HG02588 (cell line): ENCODE measurements around the gene CDC123.
"Not testable (repeated sequence)": the region's sequence is repeated elsewhere in the genome, so short reads cannot be mapped to it uniquely, and the experiment has no call there.

Source experiments
- ATAC-seq: cut with Tn5 transposase; IDR thresholded peaks from one replicate; pipeline ENCODE4 v1.9.1; 2021; ENCODE audit warnings: mild to moderate bottlenecking, moderate library complexity; ENCODE audit not compliant: unreplicated experiment

Gene CDC123

DNA sequence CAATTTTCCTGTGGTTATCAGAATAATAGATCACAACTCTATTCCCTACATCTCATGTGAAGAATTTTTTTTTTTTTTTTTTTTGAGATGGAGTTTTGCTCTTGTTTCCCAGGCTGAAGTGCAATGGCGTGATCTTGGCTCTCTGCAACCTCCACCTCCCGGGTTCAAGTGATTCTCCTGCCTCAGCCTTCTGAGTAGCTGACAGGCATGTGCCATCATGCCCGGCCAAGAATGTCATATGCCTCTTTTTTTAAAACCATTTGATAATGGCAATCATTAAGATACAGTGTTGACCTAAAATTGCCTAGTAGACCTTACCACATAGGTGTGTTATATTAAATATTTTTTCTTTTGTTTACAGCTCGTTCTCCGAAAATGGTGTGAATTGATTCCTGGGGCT is 38.7 kb downstream of the CDC123 start:
- ATAC-seq, result not testable (repeated sequence)

DNA sequence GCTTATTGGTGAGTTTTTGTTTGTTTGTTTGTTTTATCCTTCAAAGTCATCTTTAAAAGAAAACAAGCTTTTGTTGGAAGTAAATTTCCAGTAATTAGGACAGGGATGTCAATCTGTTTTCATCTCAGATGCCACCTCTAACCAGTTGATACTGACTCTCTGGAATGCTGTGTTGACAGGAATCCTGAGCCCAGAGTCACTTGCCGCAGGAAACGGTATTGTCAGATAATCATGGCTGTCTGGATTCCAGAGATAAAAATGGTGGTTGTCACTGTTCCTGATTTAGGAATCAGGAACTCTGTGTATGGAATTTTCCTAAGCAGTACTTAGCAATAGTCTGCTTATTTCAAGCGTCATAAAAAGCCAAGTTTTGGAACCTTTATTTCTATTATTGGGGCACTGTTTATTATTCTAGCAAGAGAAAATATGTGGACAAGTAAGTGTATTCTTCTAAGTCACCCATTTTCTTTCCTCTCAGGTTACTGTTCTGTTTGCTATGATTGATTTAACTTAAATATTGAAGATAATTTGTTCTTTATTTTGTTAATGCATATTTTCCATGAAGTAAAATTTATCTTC is 39.2 kb downstream of the CDC123 start:
- ATAC-seq, result no peak

DNA sequence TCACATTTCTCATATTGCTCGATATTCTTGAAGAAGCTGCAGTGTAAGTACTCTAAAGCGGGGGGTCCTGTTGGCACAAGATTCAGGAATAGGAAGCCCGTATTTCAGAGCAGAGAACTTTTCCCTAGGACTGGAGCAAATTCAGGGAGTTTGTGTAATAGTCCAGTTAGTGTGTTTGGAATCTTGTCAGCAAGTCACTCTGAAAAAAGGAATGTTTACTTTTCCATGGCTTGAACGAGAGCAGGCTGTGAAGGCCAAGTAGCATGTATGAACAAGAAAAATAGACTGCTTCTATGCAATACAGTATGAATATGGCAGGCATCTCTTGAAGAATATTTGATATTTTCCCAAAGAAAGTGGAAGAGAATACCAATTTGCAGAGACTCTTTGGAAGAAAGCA is 39.8 kb downstream of the CDC123 start:
- no peak for ATAC-seq

DNA sequence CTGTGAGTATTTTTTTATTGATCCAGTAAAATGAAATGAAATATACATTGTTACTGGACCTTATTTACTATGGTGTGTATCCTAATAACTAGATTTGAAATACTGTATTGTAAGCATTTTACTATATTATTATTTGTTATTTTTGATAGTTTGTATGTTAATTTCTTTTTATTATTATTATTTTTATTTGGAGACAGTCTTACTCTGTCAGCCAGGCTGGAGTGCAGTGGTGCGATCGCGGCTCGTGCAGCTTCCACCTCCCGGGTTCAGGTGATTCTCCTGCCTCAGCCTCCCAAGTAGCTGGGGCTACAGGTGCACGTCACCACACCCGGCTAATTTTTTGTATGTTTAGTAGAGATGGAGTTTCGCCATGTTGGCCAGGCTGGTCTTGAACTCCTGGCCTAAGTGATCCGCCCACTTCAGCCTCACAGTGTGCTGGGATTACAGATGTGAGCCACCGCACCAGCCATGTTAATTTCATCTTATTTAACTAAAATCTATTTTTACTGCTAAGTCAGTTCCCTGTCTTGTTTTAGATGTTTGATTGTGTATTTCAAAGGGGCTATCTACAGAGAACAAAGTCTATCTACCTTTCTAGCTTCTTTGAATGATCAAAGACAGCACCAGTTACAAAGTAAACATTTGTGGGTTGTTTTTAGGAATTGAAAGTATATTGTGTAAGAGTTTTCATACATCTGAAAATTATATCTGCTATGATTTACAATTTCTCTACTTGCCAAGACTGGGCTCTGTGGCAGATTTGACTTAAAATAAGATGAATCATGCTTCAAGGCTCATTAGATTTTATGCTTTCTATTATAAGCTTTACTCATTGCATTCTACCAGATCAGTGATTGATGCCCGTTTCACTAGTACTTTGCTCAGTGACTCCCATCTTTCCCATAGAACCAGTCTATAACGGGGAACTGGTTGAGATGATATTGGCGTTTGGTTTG is 41.6 kb downstream of the CDC123 start:
- no peak for ATAC-seq

DNA sequence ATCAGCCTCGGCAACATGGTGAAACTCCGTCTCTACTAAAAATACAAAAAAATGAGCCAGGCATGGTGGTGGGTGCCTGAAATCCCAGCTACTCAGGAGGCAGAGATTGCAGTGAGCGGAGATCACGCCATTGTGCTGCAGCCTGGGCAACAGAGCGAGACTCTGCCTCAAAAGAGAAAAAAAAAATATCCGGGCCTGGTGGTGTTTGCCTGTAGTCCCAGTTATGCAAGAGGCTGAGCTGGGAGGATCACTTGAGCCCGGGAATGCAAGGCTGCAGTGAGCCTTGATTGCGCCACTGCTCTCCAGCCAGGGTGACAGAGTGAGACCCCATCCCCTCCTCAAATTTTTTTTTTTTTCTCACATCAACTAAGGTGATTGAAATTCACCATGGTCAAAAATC is 42.8 kb downstream of the CDC123 start:
- no peak for ATAC-seq

DNA sequence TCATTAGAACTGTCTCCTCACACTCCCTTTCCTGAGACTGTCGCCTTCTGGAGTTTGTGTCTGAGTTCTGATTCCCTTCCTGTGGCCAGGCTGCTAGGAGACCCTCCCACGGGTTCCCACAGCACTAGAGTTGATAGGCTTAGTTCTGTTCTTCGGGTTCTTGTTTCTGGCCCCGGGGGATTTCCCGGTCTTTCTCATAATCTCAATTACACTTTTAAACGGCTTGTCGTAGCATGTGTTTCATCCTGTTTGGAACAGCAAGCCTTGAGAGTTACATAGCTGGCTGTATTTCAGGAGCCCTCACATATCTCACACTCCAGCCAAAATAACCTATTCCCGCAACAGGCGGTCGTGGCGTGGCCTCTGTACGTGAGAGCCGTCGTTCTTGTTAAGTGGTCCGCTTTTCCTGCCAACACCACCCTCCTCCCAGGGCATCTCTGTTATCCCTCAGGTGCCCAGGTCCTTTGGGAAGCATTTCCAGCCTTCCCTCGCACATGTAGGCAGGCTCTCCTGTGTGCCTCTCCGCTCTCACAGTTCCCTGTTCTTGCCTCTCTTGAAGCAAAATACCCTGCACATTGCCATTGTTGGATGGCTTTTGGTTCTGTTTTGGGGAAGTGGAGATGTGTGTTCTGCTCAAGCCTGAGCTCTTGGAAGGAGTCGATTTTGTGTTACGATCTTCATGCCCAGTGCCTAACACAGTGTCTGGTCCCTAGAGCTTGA is 46.0 kb downstream of the CDC123 start:
- no peak for ATAC-seq

DNA sequence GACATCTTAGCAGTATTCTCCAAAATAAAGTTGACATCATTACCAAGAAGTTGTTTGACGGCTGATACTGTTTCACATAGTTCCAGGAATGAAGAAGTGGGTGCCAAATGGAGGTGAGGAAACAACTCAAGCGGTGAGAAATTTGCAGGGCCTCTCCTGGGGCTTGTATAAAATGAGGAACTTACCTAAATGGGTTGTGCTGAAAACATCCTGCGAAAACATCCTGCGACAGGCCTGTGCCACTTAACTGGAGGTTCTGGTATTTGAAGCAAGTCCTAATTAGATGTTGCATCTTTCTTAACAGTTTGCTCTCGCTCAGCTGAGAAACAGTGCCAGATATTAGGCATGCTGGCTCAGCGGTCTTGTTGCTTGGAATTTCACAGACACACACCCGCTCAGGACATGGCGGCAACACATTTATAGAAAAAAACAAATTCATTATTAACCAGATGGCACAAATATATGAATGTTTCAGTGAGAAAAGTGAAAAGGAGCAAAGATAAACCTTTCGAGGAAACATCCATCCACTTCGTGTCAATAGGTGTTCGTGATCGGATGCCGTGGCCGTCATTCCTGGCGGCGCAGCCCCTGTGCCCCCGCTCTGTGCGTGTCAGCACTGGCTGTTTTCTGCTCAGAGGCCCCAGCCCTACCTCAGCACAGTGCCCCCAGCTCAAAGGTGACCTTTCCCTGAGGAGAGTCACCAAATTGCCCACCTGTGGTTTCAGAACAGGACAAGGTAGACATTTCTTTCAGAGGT is 48.1 kb downstream of the CDC123 start:
- no peak for ATAC-seq

DNA sequence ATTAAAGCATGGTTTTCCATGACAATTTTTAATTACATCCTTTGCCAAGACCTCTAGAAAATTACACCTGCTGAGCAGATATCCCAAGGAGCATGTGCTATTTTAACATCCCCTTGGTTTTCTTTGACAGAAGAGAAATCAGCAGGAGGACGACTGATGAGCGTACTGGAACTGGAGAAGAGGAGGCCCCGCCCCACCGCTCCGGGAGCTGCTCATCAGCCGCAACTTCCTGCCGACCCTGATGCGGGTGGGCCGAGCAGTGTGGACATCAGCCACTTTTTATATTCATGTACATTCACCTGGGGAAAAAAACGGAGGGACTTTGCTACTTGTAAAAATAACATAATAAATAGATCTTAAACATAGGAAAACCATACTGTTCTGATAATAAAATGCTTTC is 54.2 kb downstream of the CDC123 start:
- no peak for ATAC-seq

DNA sequence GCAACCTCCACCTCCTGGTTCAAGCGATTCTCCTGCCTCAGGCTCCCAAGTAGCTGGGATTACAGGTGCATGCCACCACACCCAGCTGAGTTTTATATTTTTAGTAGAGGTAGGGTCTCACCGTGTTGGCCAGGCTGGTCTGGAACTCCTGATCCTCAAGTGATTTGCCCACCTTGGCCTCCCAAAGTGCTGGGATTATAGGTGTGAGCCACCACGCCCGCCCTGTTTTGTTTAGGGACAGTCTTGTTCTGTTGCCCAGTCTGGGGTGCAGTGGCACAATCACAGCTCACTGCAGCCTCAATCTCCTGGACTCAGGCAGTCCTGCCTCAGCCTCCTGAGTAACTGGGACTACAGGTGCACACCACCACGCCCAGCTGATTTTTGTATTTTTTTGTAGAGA is 54.7 kb downstream of the CDC123 start:
- ATAC-seq, result not testable (repeated sequence)

DNA sequence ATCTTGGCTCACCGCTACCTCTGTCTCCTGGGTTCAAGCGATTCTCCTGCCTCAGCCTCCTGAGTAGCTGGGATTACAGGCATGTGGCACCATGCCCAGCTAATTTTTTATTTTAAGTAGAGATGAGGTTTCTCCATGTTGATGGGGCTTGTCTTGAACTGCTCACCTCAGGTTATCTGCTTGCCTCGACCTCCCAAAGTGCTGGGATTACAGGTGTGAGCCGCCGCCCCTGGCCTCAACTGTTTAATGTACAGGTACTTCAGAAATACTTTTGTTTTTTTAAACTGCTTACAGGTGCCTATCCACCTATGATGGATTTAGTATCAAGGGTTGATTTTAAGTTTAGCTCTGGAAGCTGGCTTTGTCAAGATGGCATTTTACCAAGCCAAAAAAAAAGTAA is 55.6 kb downstream of the CDC123 start:
- ATAC-seq, result no peak

DNA sequence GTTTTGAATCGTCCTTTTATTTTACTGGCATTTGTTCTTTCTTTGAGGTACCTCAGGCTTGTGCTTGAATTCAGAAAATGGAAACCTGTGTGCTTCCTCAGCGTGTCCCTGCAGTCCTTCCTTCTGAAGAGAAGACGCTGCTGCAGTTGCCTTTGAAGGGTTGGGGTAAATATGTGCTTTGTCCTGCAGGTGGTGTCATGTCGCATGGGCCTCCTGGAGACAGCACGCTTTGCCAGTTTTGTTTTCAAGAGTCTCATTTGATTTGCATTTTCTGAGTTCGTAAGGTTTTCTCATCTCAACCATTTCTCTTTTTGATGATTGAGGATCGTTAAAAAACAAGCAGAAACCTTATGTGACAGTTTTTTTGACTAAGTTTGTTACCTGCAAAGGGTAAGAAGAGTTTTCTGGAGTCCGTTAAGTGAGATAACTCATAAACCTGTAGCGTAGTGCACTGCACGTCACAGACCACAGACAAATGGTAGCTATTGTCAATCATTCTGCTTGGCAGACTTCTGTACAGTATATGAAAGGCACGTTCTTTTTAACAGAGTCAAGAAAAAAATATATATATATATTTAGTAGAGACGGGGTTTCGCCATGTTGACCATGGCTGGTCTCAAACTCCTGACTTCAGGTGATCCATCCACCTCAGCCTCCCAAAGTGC is 57.0 kb downstream of the CDC123 start:
- ATAC-seq, result no peak

DNA sequence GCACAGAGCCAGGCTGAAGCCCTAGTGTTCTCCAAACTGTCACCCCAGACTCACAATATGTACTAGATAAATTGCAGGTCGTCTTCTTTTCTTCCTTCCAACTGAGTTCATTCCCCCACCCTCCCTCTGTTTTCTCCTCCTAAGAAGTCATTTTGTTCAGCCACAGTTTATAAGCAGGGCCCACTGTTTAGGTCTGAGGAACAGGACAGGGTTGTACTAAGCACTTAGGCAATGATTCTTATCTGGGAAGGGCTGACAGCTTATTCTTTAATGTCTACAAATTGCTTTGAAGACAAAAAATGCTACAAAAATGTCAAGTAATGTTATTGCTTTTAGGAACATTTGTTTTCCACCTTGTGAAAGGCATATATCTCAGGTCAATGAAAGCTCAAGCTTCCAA is 59.1 kb downstream of the CDC123 start:
- no peak for ATAC-seq

DNA sequence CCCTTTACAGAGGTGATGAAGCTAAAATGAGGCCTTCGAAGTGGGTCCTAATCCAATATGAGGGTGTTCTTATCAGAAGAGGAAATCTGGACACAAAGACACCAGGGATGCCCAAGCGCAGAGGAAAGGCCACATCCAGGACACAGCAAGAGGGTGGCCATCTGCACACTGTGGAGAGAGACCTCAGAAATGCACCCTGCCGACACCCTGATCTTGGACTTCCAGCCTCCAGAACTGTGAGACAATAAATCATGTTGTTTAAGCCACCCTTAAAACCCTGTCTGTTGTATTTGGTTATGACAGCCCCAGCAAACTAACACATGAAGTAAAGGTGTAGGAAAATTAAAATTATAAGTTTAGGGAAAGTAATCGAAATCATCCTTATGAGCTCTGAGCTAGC is 64.0 kb downstream of the CDC123 start:
- no peak for ATAC-seq

DNA sequence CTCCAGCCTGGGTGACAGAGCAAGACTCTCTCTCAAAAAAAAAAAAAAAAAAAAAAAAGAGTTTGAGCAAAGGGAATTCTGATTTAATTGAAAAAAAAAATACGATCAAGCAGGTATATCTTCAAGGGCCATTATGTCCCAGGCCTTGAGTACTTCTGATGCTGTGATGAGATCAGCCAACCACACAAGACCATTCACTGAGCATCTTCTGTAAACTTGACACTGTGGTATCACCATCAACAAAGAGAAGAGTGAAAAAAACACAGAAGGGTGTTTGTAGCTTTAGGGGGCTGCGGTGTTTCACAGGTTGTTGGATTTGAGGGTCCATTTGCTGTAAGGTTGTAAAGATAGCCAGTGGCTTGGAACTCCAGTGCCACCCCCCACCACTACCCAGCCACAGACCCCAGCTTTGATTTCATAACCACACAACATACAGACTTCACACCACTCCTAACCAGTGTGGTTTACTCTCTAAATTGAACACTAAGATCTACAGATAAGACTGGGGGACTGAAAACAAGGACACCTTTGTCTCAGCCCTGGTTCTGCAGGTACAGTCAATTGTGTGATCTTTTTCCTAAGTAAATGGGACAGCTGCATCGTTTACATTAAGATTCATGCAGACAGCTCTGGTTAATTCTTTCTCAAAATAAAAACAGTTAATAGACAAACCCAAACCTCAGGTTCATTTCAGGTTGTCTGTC is 66.4 kb downstream of the CDC123 start:
- ATAC-seq, result no peak

DNA sequence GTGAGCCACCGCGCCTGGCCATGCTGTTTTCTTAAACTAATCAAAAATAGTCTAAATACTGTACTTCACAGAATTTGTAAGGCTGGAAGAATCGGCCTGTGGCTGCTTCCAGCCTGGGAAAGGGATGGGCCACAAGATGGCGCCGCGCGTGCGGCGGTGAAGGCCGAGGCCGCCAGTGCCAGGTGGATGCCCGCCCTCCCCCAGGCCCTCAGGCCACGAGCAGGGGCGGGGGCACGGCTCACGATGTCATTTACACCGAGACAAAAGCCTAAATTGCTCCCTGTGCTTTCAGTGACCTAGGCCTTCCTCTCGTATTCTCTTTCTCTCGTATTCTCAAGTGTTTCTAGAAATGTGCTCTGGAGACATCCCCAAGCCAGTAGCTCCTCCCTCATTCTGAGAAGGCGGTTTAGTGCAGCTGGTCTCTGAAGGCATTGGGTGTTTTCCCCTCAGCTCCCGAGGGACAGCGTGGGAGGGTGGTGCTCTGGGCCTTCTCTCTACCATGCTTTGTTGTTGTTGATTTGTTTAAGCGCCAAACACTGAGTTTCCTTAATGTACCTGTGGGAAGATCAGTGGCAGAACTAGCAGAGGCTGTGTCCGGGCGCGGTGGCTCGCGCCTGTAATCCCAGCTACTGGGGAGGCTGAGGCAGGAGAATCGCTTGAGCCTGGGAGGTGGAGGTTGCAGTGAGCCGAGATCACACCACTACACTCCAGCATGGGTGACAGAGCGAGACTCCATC is 68.4 kb downstream of the CDC123 start:
- ATAC-seq, result peak; percentile 83

DNA sequence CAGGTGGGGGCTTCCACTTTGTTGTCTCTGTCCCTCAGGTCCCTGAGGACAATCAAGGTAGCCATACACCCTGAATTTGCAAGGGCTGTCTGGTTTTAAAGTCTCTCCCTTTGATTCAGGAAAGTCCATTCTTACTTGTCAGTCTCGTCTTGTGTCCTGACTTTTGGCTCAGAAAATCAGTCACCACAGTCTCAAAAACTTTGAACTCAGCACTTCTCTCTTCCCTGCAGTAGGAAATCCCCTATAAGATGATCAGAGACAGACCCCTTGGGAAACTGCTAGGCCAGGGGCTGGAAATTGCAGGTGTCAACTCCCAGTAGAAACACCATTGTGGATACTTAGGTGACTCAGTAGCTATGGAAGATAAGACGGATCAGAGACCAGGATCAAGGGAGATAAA is 73.1 kb downstream of the CDC123 start:
- no peak for ATAC-seq

DNA sequence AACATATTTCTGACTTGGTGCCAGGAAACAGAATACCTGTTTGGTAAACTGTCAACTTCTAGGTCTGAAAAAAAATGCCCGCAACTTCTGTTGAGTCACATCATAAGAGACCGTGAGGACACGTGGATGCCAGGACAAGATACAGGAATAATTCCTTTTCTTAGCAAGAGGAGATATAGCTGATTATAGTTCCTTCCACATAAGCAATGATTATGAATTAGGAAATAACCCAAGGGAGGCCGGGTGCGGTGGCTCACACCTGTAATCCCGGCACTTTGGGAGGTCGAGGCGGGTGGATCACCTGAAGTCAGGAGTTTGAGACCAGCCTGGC is 75.2 kb downstream of the CDC123 start:
- no peak for ATAC-seq

DNA sequence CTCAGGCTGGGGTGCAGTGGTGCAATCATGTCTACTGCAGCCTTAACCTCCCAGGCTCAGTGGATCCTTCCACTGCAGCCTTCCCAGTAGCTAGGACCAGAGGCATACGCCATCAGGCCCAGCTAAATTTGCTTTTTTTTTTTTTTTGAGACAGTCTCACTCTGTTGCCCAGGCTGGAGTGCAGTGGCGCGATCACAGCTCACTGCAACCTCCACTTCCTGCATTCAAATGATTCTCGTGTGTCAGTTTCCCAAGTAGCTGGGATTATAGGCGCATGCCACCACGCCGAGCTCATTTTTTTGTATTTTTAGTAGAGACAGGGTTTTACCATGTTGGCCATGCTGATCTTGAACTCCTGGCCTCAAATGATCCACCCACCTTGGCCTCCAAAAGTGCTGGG is 81.9 kb downstream of the CDC123 start:
- not testable (repeated sequence) for ATAC-seq

DNA sequence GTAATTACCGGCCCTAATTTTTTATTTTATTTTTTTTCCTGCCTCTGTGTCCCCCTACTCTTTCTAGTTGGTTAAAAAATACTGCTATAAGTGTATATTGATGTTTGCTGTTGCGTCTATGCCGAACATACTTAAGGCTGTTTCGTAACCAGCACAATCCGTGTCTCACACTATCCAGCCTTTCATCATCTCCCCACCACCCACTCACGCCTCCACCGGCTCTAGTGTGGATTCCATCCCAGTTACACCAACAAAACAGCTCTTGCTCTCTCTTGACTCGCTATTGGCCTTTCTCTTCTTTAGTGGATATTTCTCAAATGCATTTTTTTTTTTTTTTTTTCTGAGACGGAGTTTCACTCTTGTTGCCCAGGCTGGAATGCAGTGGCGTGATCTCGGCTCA is 83.3 kb downstream of the CDC123 start:
- no peak for ATAC-seq
